Ectodermal cell (in vitro differentiated cells): ENCODE results near the gene SLC39A9.
"Not testable (repeated sequence)": the region's sequence is repeated elsewhere in the genome, so short reads cannot be mapped to it uniquely, and the experiment has no call there.

Experiments used
- H3K27ac ChIP-seq: 2 replicates; pipeline ENCODE4 v1.7.0; 2013; ENCODE audit warnings: mild to moderate bottlenecking, low read depth, low read length; ENCODE audit not compliant: insufficient read depth, poor library complexity, severe bottlenecking
- H3K27me3 ChIP-seq: 2 replicates; pipeline ENCODE4 v1.7.0; 2013; ENCODE audit warnings: mild to moderate bottlenecking, low read length; ENCODE audit not compliant: insufficient read depth, control insufficient read depth, poor library complexity, severe bottlenecking
- H3K36me3 ChIP-seq: one replicate; pipeline ENCODE4 v1.7.0; 2013; ENCODE audit warnings: low read length; ENCODE audit not compliant: control insufficient read depth, insufficient read depth
- H3K4me1 ChIP-seq: one replicate; pipeline ENCODE4 v1.7.0; 2013; ENCODE audit warnings: low read length; ENCODE audit not compliant: control insufficient read depth, insufficient read depth
- H3K4me3 ChIP-seq: 2 replicates; pipeline ENCODE4 v1.7.0; 2013; ENCODE audit warnings: low read depth, low read length, control low read depth; ENCODE audit not compliant: insufficient read depth
- H3K9me3 ChIP-seq: 2 replicates; pipeline ENCODE4 v1.7.0; 2013; ENCODE audit warnings: mild to moderate bottlenecking, low read length, moderate library complexity; ENCODE audit not compliant: control insufficient read depth
- WGBS, 2 experiments: methylation state at CpG; one replicate each; pipeline ENCODE4 v1.1.7; 2013; ENCODE audit warnings: missing lambda C conversion rate in 2 of 2; 5-methylcytosine and 5-hydroxymethylcytosine counted together

SLC39A9 gene

GRCh38 chr14:69471916-69472315 is 73.4 kb downstream of the SLC39A9 start:
- no peaks in the 10 kb centered on the region for H3K4me1 ChIP-seq
- H3K9me3 ChIP-seq: no peaks in the 10 kb centered on the region
- no peaks in the 10 kb centered on the region for H3K36me3 ChIP-seq
- 90 to 92% methylated on average over 10 of the region's 10 CpGs for WGBS, 2 experiments
- H3K27ac ChIP-seq: no peak overlapping the region
- H3K27me3 ChIP-seq: no peaks in the 10 kb centered on the region
- H3K4me3 ChIP-seq: no peak overlapping the region

- H3K9me3 ChIP-seq: no peaks in the 10 kb centered on the region
- H3K27me3 ChIP-seq: no peaks in the 10 kb centered on the region
- 65 to 74% methylated on average over 2 to 3 of the region's 3 CpGs for WGBS, 2 experiments
- no peaks in the 10 kb centered on the region for H3K4me1 ChIP-seq
- no peak overlapping the region for H3K4me3 ChIP-seq
- no peaks in the 10 kb centered on the region for H3K36me3 ChIP-seq
- H3K27ac ChIP-seq: no peak overlapping the region
These were observed 74.8 kb downstream of the SLC39A9 start for GRCh38 chr14:69473260-69473659.

GRCh38 chr14:69473946-69474345 is 75.5 kb downstream of the SLC39A9 start:
- Histone ChIP-seq H3K27ac (no peak overlapping the region), H3K4me1 (no peaks in the 10 kb centered on the region), H3K36me3 (no peaks in the 10 kb centered on the region), H3K4me3 (no peak overlapping the region), H3K27me3 (no peaks in the 10 kb centered on the region), H3K9me3 (no peaks in the 10 kb centered on the region)
- 91 to 95% methylated on average over 3 of the region's 3 CpGs for WGBS, 2 experiments

GRCh38 chr14:69475194-69475818 is 76.8 kb downstream of the SLC39A9 start:
- H3K27me3 ChIP-seq: peaks cover 5% of the 10 kb centered on the region
- H3K9me3 ChIP-seq: no peaks in the 10 kb centered on the region
- H3K4me1 ChIP-seq: no peaks in the 10 kb centered on the region
- no peak overlapping the region for H3K4me3 ChIP-seq
- WGBS, 2 experiments: 81% methylated on average over 8 of the region's 8 CpGs
- H3K36me3 ChIP-seq: no peaks in the 10 kb centered on the region
- H3K27ac ChIP-seq: no peak overlapping the region

- not testable (repeated sequence) for H3K9me3 ChIP-seq, H3K27ac ChIP-seq, H3K4me3 ChIP-seq, H3K4me1 ChIP-seq, H3K36me3 ChIP-seq
- 92 to 94% methylated on average over 4 of the region's 5 CpGs for WGBS, 2 experiments
- peaks cover 15% of the 10 kb centered on the region for H3K27me3 ChIP-seq
These were observed 78.4 kb downstream of the SLC39A9 start for GRCh38 chr14:69476824-69477450.

- 87 to 90% methylated on average over 2 of the region's 2 CpGs for WGBS, 2 experiments
- not testable (repeated sequence) for H3K4me3 ChIP-seq, H3K9me3 ChIP-seq, H3K27ac ChIP-seq, H3K4me1 ChIP-seq, H3K36me3 ChIP-seq
- peaks cover 26% of the 10 kb centered on the region for H3K27me3 ChIP-seq
These were observed 79.6 kb downstream of the SLC39A9 start for GRCh38 chr14:69478055-69478454.

- H3K27me3 ChIP-seq: peaks cover 43% of the 10 kb centered on the region
These were observed 81.2 kb downstream of the SLC39A9 start for GRCh38 chr14:69479696-69480095.

GRCh38 chr14:69480136-69480535 is 81.6 kb downstream of the SLC39A9 start:
- Histone ChIP-seq H3K27ac (no peak overlapping the region), H3K4me3 (no peak overlapping the region), H3K4me1 (peaks cover 4% of the 10 kb centered on the region), H3K9me3 (no peaks in the 10 kb centered on the region), H3K36me3 (no peaks in the 10 kb centered on the region), H3K27me3 (peaks cover 47% of the 10 kb centered on the region)
- WGBS, 2 experiments: 89 to 90% methylated on average over 5 of the region's 5 CpGs

More at GRCh38 chr14:69479696-69480095, 81.2 kb downstream of the SLC39A9 start:
- no peak overlapping the region for H3K27ac ChIP-seq
- H3K4me3 ChIP-seq: no peak overlapping the region
- peaks cover 4% of the 10 kb centered on the region for H3K4me1 ChIP-seq
- 95 to 96% methylated on average over 3 to 5 of the region's 5 CpGs for WGBS, 2 experiments
- no peaks in the 10 kb centered on the region for H3K36me3 ChIP-seq
- no peaks in the 10 kb centered on the region for H3K9me3 ChIP-seq

- Histone ChIP-seq H3K4me1 (peaks cover 4% of the 10 kb centered on the region), H3K9me3 (no peaks in the 10 kb centered on the region), H3K36me3 (no peaks in the 10 kb centered on the region), H3K4me3 (no peak overlapping the region), H3K27me3 (peaks cover 66% of the 10 kb centered on the region), H3K27ac (no peak overlapping the region)
- WGBS, 2 experiments: 69 to 77% methylated on average over 5 of the region's 5 CpGs
These were observed 83.5 kb downstream of the SLC39A9 start for GRCh38 chr14:69481815-69482568.

- peaks cover 7% of the 10 kb centered on the region for H3K4me1 ChIP-seq
- no peaks in the 10 kb centered on the region for H3K9me3 ChIP-seq
- peak overlapping the region; percentile 35 for H3K4me3 ChIP-seq
- WGBS, 2 experiments: 3% methylated on average over 54 of the region's 54 CpGs
- H3K27ac ChIP-seq: no peak overlapping the region
- no peaks in the 10 kb centered on the region for H3K36me3 ChIP-seq
- peaks cover 77% of the 10 kb centered on the region for H3K27me3 ChIP-seq
These were observed 85.4 kb downstream of the SLC39A9 start for GRCh38 chr14:69483765-69484443.
